ENCODE measurements around the gene CROCC.

CROCC gene

DNA sequence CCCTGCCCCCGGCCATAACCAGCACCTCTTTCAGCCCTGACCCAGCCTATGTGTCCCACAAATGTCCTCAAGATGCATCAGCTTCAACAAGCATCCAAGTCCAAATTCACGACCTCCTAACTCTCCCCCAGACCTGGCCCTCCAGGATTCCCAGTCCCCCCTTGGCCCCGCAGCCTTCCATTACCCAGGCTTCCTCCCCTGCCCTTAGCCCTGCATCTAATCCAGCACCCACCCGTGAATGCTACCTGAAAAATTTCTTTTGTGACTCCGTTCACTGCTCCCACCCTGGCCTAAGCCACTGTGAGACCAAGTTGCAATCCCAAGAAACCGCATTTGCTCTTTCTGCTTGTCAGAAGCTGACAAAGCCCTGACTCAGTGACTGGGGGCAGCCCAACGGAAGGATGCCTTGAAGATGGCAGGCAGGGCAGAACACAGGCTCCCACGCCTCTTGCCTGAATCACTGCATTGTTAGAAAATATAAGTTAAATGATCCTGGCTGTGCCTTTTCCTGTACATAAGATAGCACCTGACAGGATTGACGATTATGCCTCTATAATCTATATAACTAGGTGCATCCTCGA is 59.6 kb downstream of the CROCC start:
- in situ Hi-C loops (cut with MboI; ENCODE audit: low sequenced_read_pairs): loop anchor here (10.0 kb wide), 1 partner anchor 63 kb away; no protein-coding TSS in a partner anchor

DNA sequence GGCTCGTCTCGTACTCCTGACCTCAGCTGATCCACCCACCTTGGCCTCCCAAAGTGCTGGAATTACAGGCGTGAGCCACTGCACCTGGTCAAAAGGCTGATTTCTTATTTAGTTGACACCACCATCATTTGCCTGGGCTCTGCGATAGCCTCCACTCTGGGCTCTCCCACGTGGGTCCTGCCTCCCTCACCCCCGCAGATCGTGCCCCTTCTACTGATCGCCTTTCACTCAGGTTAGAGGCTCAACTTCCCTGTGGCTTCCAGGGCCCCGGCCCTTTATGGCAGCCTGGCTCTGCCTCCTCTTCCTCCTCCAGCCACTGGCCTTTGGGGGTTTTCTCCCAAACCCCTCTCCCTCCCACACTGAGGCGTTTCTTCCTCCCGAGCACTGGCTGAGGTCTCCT is 61.2 kb downstream of the CROCC start:
- in situ Hi-C loops (cut with MboI; ENCODE audit: low sequenced_read_pairs): loop anchor here (10.0 kb wide), 1 partner anchor 62 kb away; no protein-coding TSS in a partner anchor

DNA sequence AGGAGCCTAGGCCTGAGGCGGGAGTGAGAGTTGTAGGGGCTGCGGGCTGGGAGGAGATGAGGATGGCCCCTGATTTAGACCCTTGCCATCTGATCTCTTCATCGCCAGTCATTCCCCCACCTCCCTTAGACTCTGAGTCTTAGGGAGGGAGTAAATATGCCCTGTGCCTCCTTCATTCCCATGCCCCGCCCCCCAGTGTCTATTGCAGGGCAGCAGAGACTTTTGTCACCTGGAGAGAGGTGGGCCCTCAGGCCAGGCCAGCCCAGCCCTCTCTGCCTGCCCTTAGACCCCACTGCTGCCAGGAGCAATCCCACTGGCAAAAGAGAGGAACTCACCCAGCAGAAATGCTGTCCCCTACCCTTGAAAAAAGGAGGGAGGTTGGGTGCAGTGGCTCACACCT is 61.9 kb downstream of the CROCC start:
- in situ Hi-C loops (cut with MboI; ENCODE audit: low sequenced_read_pairs): loop anchor here (10.0 kb wide), 1 partner anchor 61 kb away; no protein-coding TSS in a partner anchor

DNA sequence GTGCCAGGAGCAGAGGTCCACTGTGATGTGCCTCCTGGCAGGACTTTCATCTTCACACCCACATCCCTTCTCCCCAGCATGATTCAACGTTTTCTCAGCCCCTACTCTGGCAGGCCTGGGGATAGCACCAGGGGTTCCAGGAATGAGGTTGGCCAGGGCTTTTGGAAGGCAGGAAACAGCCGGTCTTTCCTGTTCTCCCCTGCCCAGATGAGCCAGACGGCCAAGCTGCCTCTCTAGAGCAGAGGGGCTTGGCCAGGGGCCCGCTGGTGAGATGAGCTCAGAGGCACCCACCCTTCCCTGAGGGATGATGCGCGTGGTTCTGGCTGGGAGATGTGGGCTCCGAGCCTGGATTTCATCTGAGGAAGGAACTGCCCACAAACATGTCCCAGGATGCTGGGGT is 63.0 kb downstream of the CROCC start:
- in situ Hi-C loops (cut with MboI; ENCODE audit: low sequenced_read_pairs): loop anchor here (10.0 kb wide), 1 partner anchor 60 kb away; no protein-coding TSS in a partner anchor

DNA sequence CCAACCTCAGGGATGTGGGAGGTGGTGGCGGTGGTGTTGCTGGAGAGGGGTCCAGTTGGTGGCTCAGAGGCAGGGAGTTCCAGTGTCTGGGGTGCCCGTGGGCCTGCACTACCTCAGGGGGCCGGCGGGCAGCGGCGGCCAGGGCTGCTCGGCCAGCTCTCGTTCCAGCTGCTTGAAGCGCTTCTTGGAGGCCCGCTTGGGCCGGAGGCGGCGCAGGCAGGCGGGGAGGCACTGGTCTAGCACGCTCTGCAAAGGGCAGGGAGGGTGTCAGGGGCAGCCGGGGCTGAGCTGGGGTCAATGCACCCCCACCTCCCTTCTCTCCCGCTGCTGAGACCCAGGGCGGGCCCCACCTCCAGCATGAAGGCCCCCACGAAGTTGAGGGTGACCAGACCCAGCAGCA is 64.4 kb downstream of the CROCC start:
- in situ Hi-C loops (cut with MboI; ENCODE audit: low sequenced_read_pairs): loop anchor here (10.0 kb wide), 1 partner anchor 59 kb away; no protein-coding TSS in a partner anchor

DNA sequence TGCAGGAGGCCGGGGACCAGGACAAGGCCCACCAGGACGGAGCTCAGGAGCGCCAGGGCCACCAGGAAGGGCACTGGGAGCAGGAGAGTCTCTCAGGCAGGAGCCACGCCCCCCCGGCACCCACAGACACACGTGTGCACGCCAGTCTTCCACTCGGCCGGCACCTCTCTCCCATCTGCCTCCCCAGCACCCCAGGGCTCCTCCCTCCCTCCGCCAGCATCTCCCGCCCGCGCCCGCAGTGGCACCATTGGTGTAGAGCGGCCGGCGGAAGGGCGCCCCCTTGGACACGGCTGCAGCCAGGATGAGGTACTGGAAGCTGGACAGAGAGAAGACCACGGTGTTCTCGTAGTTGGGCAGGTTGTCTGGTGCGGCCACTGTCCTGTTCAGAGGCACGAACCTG is 64.8 kb downstream of the CROCC start:
- in situ Hi-C loops (cut with MboI; ENCODE audit: low sequenced_read_pairs): loop anchor here (10.0 kb wide), 1 partner anchor 58 kb away; no protein-coding TSS in a partner anchor

DNA sequence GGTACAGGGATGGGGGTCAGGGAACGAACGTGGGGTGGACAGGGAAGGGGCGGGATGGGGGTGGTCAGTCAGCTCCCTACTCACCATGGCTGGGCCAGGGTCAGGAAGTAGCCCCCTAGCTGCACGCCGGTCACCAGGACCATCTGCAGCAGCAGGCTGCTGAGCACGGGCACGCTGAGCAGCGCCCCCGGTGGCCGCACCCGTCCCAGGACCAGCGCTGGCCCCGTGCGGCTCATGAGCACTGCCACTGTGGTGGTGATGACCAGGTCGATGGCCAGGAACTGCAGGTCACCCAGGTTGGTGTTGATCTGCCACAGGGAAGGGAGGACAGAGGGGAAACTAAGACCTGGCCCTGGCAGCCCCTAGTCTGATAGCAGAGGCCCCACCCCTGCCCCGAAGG is 65.2 kb downstream of the CROCC start:
- in situ Hi-C loops (cut with MboI; ENCODE audit: low sequenced_read_pairs): loop anchor here (10.0 kb wide), 1 partner anchor 58 kb away; no protein-coding TSS in a partner anchor

DNA sequence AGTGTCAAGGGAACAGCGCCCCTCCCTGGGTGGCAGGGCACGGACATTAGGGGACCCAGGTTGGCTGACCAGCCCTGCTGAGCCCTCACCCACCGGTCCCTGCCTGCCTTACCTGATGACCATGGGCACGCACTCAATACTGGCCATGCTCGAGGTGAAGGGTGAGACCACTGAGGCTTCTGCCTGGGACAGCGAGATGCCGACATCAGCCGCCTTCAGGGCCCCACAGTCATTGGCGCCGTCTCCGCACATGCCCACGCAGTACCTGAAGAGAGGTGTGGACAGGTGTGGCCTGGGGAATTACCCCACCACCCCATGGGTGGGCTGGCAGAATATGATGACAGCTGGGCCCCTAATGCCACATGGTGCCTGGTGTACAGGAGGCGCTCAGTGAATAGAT is 66.5 kb downstream of the CROCC start:
- in situ Hi-C loops (cut with MboI; ENCODE audit: low sequenced_read_pairs): loop anchor here (10.0 kb wide), 1 partner anchor 57 kb away; no protein-coding TSS in a partner anchor

DNA sequence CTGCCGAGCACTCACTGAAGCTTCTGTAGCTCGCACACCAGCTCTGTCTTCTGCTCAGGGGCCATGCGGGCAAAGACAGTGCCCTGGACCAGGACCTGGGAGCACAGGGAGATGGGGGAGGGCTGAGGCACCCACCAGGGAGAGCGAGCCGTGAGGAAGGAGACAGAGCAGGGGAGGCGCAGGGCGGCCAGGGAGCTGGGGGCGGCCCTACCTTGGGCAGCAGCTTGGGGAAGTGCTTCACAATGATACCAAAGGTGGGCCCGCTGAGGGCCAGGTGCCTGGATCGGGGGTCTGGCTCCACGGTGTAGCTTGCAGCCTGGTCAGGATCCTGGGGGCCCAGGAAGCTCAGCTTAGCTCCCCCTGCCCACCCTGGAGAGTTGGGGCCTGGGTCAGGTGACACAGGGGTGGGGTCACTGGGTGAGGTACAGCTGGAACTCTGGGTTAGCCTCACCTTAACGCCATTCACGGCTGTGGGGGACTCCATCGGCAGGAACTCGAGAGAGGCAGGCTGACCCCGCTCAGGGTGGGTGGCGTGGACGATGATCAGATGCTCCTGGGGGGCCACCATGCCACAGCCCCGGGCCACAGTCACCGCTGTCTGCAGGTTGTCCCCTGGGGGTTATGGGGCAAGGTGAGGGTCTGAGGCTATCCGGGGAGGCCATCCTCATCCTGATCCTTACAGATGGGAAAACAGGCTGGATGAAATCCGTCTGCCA is 68.1 kb downstream of the CROCC start:
- in situ Hi-C loops (cut with MboI; ENCODE audit: low sequenced_read_pairs): loop anchor here (10.0 kb wide), 1 partner anchor 55 kb away; no protein-coding TSS in a partner anchor

DNA sequence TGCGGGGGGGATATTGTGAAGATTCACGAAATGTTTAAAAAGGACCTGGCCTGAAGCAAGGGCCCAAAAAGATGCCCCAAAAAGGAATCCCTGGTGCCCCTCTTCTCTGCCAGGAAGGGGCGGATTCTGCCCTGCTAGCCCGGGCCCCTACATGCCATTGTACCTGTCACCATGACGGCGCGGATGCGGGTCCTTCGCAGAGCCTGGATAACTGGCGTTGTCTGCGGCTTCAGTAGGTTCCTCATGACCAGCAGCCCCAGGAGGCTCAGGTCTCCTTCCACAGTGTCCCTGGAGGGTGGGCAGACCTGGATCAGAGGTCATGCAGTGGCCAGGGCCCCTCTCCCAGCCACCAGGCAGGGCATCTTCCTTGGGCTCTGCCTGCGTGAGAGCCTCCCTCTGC is 69.8 kb downstream of the CROCC start:
- in situ Hi-C loops (cut with MboI; ENCODE audit: low sequenced_read_pairs): no loop called here

DNA sequence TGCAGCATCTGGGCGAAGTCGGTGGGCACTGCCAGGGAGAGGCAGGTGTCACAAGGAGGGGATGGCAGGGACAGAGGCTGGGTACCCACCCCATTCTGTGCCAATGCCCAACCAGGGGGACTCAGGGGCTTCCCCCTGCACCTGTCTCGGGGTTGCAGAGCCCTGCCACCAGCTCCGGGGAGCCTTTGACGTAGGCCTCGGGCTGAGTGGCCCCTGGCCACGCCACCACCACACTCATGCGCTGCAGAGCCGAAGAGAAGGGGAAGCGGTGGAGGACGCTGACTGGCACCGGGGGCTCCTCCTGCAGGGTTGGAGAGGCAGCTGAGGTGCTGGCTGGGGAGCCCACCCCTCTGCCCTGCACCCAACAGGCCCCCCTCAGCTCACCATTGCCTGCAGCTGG is 70.4 kb downstream of the CROCC start:
- in situ Hi-C loops (cut with MboI; ENCODE audit: low sequenced_read_pairs): no loop called here

DNA sequence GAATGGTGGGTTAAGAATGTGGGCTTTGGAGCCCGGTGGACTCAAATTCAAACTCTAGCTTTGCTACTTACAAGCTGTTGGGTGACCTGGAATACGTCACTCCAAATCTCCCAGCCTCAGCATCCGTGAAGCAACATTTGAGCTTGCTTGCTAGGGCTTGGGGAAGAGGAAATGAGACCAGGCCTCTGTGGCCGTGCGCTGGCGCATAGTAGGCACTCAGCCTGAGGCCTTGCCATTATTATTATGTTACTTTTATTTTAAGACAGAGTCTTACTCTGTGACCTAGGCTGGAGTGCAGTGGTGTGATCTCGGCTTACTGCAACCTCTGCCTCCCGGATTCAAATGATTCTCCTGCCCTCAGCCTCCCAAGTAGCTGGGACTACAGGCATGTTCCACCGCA is 70.9 kb downstream of the CROCC start:
- in situ Hi-C loops (cut with MboI; ENCODE audit: low sequenced_read_pairs): no loop called here

DNA sequence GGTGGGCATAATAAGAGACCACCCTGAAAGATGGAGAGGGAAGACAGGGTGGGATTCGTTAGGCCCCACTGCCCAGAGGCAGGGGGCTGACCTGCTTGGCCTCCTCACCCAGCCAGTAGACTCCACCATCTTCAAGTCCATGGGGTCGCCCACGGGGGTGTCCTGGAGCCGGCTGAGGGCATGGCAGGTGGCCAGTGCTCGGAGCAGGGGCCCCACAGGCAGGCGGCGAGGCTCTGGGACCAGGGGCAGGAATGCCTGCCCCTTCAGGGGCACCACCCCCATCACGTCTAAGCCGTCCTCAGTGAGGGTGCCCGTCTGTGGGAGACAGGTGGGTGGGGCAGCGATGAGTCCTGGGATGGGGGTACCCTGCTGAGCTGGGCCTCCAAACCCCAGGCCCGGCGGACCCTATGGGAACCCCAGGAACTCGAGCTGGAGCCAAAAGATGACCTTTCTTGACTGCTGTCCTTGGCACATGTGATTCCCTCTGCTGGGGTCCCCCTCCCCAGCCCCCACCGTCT is 71.8 kb downstream of the CROCC start:
- in situ Hi-C loops (cut with MboI; ENCODE audit: low sequenced_read_pairs): no loop called here

DNA sequence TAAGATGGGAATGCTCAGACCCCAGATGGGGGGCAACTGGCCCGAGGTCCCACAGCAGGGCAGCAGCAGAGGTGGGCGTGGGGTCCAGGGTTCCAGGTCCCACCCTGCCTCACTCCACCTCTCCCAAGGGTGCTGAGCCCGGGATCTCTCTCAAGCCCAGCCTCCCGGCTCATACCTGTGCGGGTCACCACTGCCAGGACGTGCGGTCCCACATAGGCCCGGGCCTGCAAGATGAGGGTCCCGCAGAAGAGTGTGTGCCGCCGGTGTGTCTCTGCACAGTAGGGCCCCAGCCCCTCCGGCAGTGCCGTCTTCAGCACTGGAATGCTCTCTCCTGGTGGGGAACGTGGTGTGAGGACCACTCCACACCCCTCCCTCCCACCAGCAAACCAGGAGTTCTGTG is 75.1 kb downstream of the CROCC start:
- in situ Hi-C loops (cut with MboI; ENCODE audit: low sequenced_read_pairs): no loop called here

DNA sequence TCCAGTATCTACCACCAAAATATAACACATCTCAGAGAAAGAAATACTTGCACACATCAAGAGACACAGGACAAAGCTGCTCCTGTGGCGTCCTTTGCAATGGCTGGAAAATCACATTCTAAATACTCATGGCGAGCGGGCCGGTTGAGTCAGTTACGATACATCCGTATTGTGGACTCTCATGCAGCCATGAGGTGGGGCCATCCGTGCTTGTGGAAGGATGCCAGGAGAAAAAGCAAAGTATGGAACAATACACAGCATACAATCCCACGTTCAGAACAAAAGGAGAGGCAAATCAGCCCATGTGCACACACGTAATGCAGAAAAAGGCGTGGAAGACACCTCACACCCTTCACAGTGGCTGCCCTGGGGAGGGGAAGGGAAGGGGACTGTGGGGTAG is 76.9 kb downstream of the CROCC start:
- in situ Hi-C loops (cut with MboI; ENCODE audit: low sequenced_read_pairs): no loop called here

DNA sequence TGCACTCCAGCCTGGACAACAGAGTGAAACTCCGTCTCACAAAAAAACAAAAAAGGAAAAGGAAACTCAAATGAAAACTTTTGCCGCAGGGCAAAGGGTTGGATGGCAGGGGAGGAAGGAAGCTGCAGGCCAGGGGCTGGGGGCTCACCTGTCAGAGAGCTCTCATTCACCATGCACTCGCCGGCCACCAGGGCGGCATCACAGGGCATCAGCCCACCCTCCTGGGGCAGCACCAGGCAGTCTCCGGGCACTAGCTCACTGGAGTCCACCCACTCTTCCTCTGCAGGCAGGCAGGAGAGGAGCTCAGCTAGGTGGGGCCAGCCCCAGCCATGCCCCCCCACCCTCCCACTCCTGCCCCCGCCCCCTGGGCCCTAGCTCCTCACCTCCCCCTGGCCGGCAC is 78.1 kb downstream of the CROCC start:
- in situ Hi-C loops (cut with MboI; ENCODE audit: low sequenced_read_pairs): no loop called here

DNA sequence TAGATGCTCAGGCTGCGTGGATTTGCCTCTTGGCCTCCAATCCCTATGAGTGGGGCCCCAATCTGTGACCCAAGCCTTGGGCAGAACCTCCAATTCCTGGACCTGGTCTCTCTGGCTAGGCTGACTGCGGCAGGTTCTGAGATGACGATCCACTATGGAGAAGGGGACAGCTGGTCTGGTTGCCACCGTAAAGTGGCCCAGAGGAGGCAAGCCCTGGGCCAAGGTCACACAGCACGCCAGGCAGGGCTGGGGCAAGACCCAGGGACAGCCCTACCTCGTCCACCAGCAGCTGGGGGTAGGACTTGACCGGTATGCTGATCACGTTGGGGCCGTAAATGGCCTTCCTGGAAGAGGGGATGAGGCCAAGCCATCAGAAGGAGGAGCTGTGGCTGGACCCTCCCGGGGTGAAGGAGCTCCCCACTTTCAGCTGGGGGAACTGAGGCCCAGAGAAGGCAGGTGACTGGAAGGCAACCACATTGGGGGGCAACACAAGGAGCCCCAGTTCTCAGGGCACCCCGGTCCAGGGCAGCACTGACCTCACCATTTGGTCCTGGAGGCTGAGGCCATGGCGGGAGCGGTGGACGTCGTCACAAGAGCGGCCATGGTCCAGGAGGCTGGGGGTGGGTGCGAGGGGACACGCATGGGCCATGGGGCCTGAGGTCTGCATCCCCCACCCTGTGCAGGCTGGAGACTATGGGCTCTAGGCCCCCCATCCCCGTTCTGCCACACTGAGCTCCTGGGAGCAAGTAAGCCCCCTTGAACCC is 80.2 kb downstream of the CROCC start:
- in situ Hi-C loops (cut with MboI; ENCODE audit: low sequenced_read_pairs): no loop called here

DNA sequence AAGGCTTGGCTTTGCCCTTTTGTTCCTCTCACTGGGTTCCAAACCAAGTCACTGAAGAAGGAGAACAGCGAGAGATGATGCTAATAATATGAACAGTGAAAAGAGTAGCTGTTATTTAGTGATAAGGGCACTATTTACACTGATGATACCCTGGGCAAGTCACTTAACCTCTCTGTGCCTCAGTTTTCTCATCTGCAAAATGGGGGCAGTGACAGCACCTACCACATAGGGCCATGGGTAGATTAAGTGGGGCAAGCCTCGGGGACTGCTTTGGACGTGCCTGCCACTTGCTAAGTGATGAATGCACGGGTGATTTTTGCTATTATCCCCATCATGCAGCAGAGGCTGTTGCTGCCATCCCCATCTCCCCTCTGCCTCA is 80.8 kb downstream of the CROCC start:
- in situ Hi-C loops (cut with MboI; ENCODE audit: low sequenced_read_pairs): no loop called here

DNA sequence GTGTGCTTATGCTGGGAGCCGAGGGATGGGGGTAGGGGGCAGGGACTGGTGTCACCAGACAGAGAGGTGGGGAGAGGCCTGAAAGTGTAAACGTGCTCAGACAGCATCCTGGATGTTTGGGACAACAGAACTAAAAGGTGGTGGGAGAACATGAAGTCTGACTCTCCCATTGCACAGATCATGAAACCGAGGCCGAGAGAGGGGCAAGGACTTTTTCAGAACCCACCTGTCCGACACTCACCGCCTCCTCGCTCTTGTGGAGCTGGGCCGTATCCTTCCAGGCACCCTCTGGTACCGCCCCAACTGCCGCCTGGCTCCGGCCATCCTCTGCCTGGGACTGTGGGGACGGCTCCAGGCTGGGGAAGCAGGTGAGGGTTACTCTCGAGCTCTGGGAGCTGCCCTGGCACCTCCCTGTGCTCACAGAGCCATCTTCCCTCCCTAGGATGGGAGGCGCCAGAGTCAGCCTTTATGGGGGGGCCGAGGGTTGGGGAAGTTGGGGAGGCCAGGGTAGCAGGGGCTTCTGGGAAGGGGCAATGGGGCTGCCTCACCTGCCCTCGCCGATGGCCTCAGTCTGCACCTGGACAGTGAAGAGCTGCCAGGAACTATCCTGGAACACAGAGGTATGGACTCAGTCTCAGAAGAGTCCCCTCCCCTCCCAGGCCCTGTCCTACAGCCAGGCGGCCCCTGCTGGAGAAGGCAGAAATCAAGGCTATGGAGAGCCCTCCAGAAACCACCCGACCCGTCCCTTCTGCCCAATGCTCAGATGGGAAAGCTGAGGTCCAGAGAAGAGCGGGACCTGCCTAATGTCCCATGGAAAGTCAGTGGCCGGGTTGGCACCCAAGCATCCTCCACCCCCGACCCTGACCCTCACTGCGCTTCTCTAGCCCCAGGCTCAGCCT is 83.0 kb downstream of the CROCC start:
- in situ Hi-C loops (cut with MboI; ENCODE audit: low sequenced_read_pairs): no loop called here

DNA sequence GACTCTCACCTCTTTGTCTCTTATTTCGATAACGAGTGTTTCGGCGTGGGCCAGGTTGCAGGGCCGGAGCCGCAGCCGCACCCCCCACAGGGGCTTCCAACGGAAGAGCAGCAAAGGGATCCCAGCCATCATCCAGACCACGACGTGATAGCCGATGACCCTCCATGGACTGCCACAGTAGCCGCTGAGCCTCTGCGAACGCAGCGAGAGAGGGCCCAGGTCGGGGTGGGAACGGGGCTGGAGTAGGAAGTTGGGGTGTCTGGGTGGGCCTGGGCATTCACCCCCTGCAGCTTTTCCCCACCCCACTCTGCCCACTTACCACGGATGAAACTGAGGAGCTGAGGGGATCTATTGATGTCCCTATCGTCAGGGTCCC is 83.6 kb downstream of the CROCC start:
- in situ Hi-C loops (cut with MboI; ENCODE audit: low sequenced_read_pairs): no loop called here

All from HL-60/S4 treated with retinoic acid at 250 ng/mL for 4 days and 3 days (cell line).